Parathyroid adenoma (tissue), 2 donors: Measurements from ENCODE around the gene EP400.

Experiments
- H2AFZ ChIP-seq: fragments of 300-600 bp; sonication (generic); one replicate; pipeline ENCODE4 v1.7.0; 2017; ENCODE audit warnings: antibody characterized with exemption, mild to moderate bottlenecking
- H3K27ac ChIP-seq: fragments of 300-600 bp; sonication (generic); one replicate; pipeline ENCODE4 v1.7.0; 2017
- H3K27me3 ChIP-seq: fragments of 300-600 bp; sonication (generic); one replicate; pipeline ENCODE4 v1.7.0; 2017; ENCODE audit warnings: low read length; ENCODE audit not compliant: control insufficient read depth, insufficient read depth
- H3K36me3 ChIP-seq: fragments of 300-600 bp; sonication (generic); one replicate; pipeline ENCODE4 v1.7.0; 2017; ENCODE audit warnings: low read length; ENCODE audit not compliant: control insufficient read depth, insufficient read depth
- H3K4me1 ChIP-seq: fragments of 300-600 bp; sonication (generic); one replicate; pipeline ENCODE4 v1.7.0; 2017; ENCODE audit warnings: control low read depth
- H3K4me2 ChIP-seq: fragments of 300-600 bp; sonication (generic); one replicate; pipeline ENCODE4 v1.7.0; 2017; ENCODE audit warnings: low read length
- H3K4me3 ChIP-seq: fragments of 300-600 bp; sonication (generic); one replicate; pipeline ENCODE4 v1.7.0; 2017; ENCODE audit warnings: low read depth, low read length
- H3K79me2 ChIP-seq: fragments of 300-600 bp; sonication (generic); one replicate; pipeline ENCODE4 v1.7.0; 2017; ENCODE audit warnings: control low read depth
- H3K9ac ChIP-seq: fragments of 300-600 bp; sonication (generic); one replicate; pipeline ENCODE4 v1.7.0; 2017; ENCODE audit warnings: mild to moderate bottlenecking
- H3K9me3 ChIP-seq: fragments of 300-600 bp; sonication (generic); one replicate; pipeline ENCODE4 v1.7.0; 2017; ENCODE audit warnings: low read length; ENCODE audit not compliant: control insufficient read depth
- CTCF ChIP-seq: fragments of 300-600 bp; sonication (generic); IDR thresholded peaks from one replicate; pipeline ENCODE4 v1.7.0; 2017; ENCODE audit warnings: antibody characterized with exemption, mild to moderate bottlenecking
- donor health status: primary hyperparathyroidism.

Gene EP400

GRCh38 chr12:132129007-132129406, 179.3 kb downstream of the EP400 start:
- Histone ChIP-seq H3K4me2 (no peak overlapping the region), H3K4me1 (no peaks in the 10 kb centered on the region), H3K36me3 (no peaks in the 10 kb centered on the region), H3K9me3 (no peaks in the 10 kb centered on the region), H3K4me3 (no peak overlapping the region), H3K27me3 (no peaks in the 10 kb centered on the region), H3K79me2 (no peaks in the 10 kb centered on the region), H2AFZ (no peak overlapping the region), H3K27ac (no peak overlapping the region), H3K9ac (no peak overlapping the region)
- TF ChIP-seq CTCF: no peak

DNA sequence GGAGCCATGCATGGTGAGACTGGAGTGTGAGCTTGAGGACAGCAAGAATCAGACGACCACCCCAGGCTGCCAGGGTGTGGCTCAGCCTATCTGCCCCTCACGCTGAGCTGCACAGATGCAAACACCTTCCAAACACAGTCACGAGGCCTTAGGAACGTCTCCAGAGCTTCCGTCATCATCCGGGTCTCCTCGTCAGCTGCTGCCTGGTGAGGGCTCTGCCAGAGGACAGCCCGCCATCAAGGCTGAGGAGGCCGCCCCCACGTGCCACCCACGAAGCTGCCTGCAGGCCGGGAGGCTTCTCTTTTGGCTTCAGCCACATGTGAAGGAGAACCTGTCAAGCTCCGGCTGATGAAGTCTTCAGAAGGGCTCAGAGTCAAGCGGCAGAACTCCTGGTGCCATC, 180.9 kb downstream of the EP400 start:
- no peak overlapping the region for H3K4me3 ChIP-seq
- H3K79me2 ChIP-seq: no peaks in the 10 kb centered on the region
- no peaks in the 10 kb centered on the region for H3K36me3 ChIP-seq

More for the DNA sequence above, 180.9 kb downstream of the EP400 start:
- Histone ChIP-seq H2AFZ (no peak overlapping the region), H3K4me2 (no peak overlapping the region), H3K27ac (no peak overlapping the region), H3K9ac (no peak overlapping the region), H3K4me1 (no peaks in the 10 kb centered on the region), H3K27me3 (no peaks in the 10 kb centered on the region), H3K9me3 (no peaks in the 10 kb centered on the region)
- no peak for TF ChIP-seq CTCF
